ENCODE measurements around the gene NOB1. TPM values are rescaled to one million over a fixed set of nuclear protein-coding genes. Genes with fewer than 3 reads are reported as not detected.

The NOB1 gene
- total RNA-seq, 1 donor = 22.4 TPM

DNA sequence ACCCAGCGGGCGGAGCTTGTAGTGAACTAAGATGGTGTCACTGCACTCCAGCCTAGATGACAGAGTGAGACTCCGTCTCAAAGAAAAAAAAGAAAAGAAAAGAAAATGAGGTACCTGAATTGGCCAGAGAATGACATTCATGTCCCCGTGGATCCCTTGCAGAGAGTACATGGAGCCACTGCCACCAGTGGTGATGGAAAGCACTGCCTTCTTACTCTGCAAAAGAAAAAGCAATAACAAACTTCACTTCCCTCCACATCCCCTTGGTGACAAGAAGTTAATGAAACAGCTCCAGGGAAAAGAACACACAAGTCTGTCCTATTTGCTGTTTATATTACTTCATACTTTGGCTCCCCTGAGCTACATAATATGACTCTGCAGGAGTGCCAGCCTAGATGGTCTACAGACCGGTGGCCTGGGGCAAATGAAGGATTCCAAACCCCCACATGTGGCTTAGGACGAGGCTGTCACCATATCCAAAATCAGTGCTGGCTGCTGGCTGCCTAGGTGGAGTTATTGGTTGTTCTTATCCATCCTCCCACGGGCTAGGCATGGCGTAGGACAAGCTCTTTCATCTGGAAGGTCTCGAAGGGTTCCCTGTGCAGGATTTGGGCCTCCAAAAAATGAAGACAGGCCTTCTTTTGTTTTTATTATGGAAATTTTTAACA is 41.7 kb downstream of the NOB1 start:
- no peak overlapping the region for H3K4me3 ChIP-seq (ENCODE audit: low read length)
- no peaks in the 10 kb centered on the region for H3K27me3 ChIP-seq (ENCODE audit: insufficient read depth, low read length)
- H3K4me1 ChIP-seq (ENCODE audit: insufficient read depth, low read length) = no peaks in the 10 kb centered on the region
- H3K9me3 ChIP-seq (ENCODE audit: low read depth, low read length) = no peaks in the 10 kb centered on the region

DNA sequence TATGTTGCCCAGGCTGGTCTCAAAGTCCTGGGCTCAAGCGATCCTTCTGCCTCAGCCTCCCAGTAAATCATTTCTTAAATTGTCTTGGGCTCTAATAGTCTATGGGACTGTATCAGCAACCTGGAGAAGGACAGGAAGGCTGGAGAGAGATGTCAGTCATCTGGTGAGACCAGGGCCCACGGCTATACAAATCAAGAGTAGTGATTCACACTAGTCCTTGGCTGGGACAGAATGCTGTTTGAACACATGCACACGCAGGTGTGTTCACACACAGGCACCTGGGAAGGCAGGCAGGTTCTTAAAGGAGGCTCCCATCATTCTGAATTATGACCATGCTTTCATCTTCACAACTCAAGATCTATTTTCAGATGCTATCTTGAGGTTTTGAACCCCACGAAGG is 42.4 kb downstream of the NOB1 start:
- Histone ChIP-seq H3K4me1 (ENCODE audit: insufficient read depth, low read length) (no peaks in the 10 kb centered on the region), H3K4me3 (ENCODE audit: low read length) (no peak overlapping the region), H3K9me3 (ENCODE audit: low read depth, low read length) (no peaks in the 10 kb centered on the region), H3K27me3 (ENCODE audit: insufficient read depth, low read length) (no peaks in the 10 kb centered on the region)

DNA sequence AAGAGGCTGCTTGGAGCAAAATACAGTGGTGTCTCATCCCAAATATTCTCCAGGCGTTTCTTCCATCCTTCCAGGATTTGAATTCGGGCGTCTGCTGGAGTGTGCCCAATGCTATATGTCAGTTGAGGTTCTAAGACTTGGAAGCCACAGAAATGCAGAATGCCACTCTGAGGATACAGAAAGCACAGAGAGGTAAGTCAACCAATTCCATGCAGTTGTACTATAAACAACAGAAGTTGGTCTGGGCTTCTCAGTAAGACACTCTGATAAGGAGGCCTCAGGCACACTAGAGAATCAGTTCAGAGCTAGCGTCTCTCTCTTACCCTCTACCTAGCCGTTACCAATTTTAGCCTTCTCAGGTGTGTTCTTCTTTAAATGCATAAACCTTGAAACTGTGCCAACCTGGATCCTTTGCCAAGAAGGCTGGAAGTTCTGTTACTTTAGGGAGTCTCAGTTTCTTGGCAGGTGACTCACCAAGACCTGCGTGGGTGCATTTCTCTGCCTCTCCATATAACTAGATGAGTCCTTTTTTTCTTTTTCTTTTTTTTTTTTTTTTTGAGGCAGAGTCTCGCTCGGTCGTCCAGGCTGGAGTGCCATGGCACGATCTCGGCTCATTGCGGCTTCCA is 43.5 kb downstream of the NOB1 start:
- no peaks in the 10 kb centered on the region for H3K27me3 ChIP-seq (ENCODE audit: insufficient read depth, low read length)
- no peak overlapping the region for H3K4me3 ChIP-seq (ENCODE audit: low read length)
- no peaks in the 10 kb centered on the region for H3K9me3 ChIP-seq (ENCODE audit: low read depth, low read length)
- H3K4me1 ChIP-seq (ENCODE audit: insufficient read depth, low read length) = no peaks in the 10 kb centered on the region

DNA sequence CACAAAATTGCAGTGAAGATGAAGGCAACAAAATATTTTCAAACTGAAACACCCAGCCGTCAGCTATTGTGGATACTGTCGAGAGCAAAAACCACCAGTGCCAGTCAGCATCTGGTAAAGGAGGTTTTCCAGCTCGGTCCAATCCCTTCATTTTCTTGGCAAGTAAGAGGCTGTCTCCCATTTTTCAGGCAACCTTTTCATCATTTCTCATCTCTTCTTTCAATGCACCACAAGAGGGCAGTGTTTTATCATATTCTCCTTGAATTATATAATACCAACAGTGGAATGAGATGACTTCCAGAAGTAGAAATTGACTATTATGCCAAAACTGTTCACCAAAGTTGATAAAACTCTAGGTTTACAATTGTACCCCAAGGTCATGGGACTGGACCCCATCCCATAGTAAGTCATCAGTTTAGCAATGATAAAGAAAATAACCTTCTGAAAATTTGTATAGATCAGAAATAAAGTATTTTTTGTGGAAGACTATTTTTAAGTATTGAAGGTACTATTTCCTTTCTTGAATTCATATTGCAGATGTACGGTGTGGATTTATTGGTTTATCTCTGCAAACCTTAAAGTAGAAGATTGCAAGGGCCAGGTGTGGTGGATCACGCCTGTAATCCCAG is 45.2 kb downstream of the NOB1 start:
- no peaks in the 10 kb centered on the region for H3K4me1 ChIP-seq (ENCODE audit: insufficient read depth, low read length)
- no peaks in the 10 kb centered on the region for H3K27me3 ChIP-seq (ENCODE audit: insufficient read depth, low read length)
- H3K9me3 ChIP-seq (ENCODE audit: low read depth, low read length) = no peaks in the 10 kb centered on the region
- H3K4me3 ChIP-seq (ENCODE audit: low read length) = no peak overlapping the region

DNA sequence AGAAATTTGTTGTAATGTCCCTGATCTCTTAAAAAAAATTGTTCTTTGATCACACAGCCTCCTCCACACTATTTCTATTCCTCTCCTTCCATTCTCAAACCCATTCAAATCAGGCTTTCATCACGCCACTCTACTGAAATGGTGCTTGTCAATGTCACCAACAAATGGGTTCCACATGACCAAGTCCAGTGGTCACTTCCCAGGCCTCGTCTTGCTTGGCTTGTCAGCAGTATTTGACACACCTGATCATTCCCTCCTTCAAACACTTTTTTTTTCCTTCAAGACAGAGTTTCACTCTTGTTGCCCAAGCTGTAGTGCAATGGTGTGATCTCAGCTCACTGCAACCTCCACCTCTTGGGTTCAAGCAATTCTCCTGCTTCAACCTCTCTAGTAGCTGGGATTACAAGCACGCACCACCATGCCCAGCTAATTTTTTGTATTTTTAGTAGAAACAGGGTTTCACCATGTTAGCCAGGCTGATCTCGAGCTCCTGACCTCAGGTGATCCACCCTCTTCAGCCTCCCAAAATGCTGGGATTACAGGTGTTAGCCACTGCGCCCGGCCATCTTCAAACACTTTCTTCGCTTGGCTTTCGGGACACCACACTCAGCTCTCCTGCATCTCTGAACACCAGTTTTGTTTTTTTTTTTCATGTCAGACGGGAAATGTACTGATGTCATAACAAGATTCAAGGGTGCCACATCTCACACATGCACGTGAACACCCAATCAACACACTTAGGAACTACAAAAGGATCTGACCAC is 46.6 kb downstream of the NOB1 start:
- Histone ChIP-seq H3K4me1 (ENCODE audit: insufficient read depth, low read length) (no peaks in the 10 kb centered on the region), H3K27me3 (ENCODE audit: insufficient read depth, low read length) (no peaks in the 10 kb centered on the region), H3K9me3 (ENCODE audit: low read depth, low read length) (no peaks in the 10 kb centered on the region), H3K4me3 (ENCODE audit: low read length) (no peak overlapping the region)

DNA sequence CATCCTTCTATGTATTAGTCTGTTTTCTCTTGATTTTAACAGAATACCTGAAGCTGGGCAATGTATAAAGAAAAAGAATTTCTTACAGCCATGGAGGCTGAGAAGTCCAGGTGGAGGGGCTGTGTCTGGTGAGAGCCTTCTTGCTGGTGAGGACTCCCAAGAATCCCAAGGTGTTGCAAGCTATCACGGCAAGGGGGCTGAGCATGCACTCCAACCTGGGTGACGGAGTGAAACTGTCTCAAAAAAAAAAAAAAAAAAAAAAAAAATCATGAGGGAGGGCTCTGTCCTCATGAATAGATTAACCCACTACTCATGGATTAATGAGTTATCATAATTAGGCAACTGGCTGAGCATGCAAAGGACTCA is 47.8 kb downstream of the NOB1 start:
- Histone ChIP-seq H3K4me1 (ENCODE audit: insufficient read depth, low read length) (no peaks in the 10 kb centered on the region), H3K4me3 (ENCODE audit: low read length) (no peak overlapping the region), H3K27me3 (ENCODE audit: insufficient read depth, low read length) (no peaks in the 10 kb centered on the region), H3K9me3 (ENCODE audit: low read depth, low read length) (no peaks in the 10 kb centered on the region)

DNA sequence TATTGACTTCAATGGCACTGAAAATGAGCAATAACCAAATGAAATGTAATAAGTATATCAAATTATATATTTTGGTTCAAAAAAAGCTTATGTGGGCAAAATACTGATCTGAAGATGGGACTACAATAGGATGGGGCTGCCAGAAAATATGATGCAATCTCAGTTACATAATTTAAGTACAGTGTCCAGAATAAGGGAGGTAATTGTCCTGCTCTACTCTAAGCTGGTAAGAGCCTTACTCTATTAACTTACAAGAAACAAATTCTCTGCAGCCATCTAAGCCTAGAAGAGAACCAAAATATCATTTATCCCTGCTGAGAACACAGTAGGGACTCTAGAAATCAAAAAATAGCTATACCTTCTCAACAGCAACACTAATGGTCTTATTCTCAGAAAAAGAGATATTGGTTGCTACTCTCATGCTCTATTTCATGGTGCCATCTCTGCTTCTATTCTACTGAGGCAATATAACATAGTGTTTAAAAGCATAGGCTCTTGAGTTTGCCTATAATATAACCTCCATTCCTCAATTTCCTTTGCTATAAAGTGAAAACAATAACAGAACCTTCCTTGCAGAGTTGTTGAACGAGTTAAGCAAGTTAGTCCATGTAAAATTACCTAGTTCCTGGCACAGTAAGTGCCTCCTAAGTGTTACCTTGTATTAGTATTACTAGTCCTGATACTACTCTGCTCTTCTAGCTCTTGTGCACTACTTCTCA is 48.3 kb downstream of the NOB1 start:
- H3K4me1 ChIP-seq (ENCODE audit: insufficient read depth, low read length) = no peaks in the 10 kb centered on the region
- H3K4me3 ChIP-seq (ENCODE audit: low read length) = no peak overlapping the region
- H3K27me3 ChIP-seq (ENCODE audit: insufficient read depth, low read length) = no peaks in the 10 kb centered on the region
- no peaks in the 10 kb centered on the region for H3K9me3 ChIP-seq (ENCODE audit: low read depth, low read length)

DNA sequence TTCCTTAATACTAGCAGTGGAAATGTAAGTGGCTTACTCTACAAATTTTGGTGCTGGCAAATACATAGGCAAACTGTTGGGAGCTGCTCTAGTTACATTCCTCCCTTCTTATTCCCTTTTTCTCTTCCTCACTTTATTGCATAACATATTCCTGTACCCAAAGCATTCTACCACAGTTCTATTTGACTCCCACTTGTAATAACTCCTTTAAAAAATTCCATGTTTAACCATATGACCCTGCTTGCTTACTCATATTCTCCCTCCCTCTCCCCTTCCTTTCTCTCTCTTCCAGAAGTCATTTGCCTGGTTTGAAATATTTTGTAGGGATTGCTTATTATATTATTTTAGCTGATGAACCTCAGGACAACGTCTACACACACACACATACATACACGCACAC is 51.1 kb downstream of the NOB1 start:
- no peaks in the 10 kb centered on the region for H3K4me1 ChIP-seq (ENCODE audit: insufficient read depth, low read length)
- H3K9me3 ChIP-seq (ENCODE audit: low read depth, low read length) = no peaks in the 10 kb centered on the region
- H3K27me3 ChIP-seq (ENCODE audit: insufficient read depth, low read length) = no peaks in the 10 kb centered on the region
- no peak overlapping the region for H3K4me3 ChIP-seq (ENCODE audit: low read length)

DNA sequence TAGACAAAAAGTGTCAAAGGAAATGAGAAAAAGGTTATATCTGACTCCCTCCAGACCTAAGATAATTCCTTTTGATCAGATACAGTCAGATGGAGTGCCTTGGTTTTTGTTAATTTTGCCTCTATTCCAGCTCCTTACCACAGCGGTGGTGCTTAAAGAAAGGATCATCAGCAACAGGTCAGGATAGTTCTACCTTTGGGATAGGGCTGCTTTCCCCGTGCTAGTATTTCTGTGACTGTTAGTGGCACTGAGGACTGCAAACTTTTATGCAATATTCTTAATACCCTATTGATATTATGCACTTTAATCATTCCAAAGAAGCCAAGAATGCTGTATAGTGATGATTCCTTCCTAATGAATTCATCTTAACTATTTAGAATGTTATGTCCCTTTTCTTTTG is 52.9 kb downstream of the NOB1 start:
- no peak overlapping the region for H3K4me3 ChIP-seq (ENCODE audit: low read length)
- no peaks in the 10 kb centered on the region for H3K9me3 ChIP-seq (ENCODE audit: low read depth, low read length)
- no peaks in the 10 kb centered on the region for H3K27me3 ChIP-seq (ENCODE audit: insufficient read depth, low read length)
- H3K4me1 ChIP-seq (ENCODE audit: insufficient read depth, low read length) = no peaks in the 10 kb centered on the region

DNA sequence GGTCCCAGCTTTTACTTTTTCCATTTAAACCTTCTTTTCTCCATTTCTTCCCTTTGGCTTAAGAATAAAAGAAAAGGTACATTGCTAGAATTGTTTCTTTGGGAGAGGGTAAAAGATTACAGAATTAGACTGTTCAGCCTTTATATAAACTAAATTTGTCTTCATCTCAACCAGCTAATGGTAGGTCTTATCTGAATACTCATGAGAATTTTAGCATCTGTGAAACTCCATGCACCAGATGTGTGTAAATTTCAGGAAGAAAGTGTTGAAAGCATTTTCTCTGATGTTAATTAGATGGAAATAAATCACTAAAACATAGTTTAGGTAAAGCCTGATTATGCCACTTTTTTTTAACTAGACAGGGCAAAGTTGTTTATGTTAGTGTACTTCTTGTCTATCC is 53.3 kb downstream of the NOB1 start:
- Histone ChIP-seq H3K9me3 (ENCODE audit: low read depth, low read length) (no peaks in the 10 kb centered on the region), H3K4me3 (ENCODE audit: low read length) (no peak overlapping the region), H3K4me1 (ENCODE audit: insufficient read depth, low read length) (no peaks in the 10 kb centered on the region), H3K27me3 (ENCODE audit: insufficient read depth, low read length) (no peaks in the 10 kb centered on the region)

DNA sequence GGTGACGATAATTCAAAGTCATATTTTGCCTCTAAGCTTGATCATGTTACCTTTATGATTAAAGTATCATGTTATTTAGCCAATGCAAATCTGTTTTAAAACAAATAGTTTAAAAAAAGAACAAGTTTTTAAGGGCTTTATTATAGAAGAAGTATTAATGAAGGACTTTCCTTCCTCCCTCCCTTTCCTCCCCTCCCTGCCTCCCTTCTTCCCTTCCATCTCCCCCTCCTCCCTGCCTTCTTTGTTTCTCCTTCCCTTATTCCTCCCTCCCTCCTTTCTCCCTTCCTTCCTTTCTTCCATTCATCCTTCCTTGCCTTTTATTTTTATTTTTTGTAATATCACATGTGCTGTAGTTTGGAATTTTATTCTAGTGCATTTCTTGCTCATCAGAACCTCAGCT is 54.8 kb downstream of the NOB1 start:
- Histone ChIP-seq H3K9me3 (ENCODE audit: low read depth, low read length) (no peaks in the 10 kb centered on the region), H3K4me1 (ENCODE audit: insufficient read depth, low read length) (no peaks in the 10 kb centered on the region), H3K27me3 (ENCODE audit: insufficient read depth, low read length) (no peaks in the 10 kb centered on the region), H3K4me3 (ENCODE audit: low read length) (no peak overlapping the region)

DNA sequence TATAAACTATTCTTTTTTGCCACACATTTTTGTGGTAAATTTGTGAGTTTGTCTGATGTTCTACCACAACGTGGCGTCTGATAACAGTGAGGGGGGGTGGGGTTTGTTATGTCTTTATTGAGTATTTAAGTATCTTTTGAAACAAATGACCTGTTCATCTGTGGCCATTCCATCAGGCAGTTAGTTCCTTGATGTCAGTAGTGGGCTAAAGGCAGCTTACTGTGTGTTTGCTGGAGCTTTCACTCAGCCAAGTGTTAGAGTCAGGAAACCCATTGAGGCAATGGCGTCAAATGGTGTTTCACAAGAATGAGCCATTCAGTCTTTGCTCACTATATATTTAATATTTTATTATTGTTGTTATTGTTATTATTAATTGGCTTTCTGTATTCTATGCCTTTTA is 56.3 kb downstream of the NOB1 start:
- Histone ChIP-seq H3K4me1 (ENCODE audit: insufficient read depth, low read length) (no peaks in the 10 kb centered on the region), H3K27me3 (ENCODE audit: insufficient read depth, low read length) (no peaks in the 10 kb centered on the region), H3K4me3 (ENCODE audit: low read length) (no peak overlapping the region), H3K9me3 (ENCODE audit: low read depth, low read length) (no peaks in the 10 kb centered on the region)

DNA sequence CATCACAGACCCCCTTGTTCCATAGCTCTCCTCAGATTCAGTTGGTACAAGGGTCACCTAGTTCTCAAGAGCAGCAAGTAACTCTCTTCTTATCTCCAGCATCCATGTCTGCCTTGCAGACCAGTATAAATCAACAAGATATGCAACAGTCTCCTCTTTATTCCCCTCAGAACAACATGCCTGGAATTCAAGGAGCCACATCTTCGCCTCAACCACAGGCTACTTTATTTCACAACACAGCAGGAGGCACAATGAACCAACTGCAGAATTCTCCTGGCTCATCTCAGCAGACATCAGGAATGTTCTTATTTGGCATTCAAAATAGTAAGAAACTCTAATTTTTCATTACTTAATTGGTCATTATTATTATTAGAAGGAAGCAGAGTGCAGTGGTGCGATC is 60.8 kb downstream of the NOB1 start:
- H3K4me3 ChIP-seq (ENCODE audit: low read length) = no peak overlapping the region
- no peaks in the 10 kb centered on the region for H3K9me3 ChIP-seq (ENCODE audit: low read depth, low read length)
- no peaks in the 10 kb centered on the region for H3K27me3 ChIP-seq (ENCODE audit: insufficient read depth, low read length)
- no peaks in the 10 kb centered on the region for H3K4me1 ChIP-seq (ENCODE audit: insufficient read depth, low read length)

DNA sequence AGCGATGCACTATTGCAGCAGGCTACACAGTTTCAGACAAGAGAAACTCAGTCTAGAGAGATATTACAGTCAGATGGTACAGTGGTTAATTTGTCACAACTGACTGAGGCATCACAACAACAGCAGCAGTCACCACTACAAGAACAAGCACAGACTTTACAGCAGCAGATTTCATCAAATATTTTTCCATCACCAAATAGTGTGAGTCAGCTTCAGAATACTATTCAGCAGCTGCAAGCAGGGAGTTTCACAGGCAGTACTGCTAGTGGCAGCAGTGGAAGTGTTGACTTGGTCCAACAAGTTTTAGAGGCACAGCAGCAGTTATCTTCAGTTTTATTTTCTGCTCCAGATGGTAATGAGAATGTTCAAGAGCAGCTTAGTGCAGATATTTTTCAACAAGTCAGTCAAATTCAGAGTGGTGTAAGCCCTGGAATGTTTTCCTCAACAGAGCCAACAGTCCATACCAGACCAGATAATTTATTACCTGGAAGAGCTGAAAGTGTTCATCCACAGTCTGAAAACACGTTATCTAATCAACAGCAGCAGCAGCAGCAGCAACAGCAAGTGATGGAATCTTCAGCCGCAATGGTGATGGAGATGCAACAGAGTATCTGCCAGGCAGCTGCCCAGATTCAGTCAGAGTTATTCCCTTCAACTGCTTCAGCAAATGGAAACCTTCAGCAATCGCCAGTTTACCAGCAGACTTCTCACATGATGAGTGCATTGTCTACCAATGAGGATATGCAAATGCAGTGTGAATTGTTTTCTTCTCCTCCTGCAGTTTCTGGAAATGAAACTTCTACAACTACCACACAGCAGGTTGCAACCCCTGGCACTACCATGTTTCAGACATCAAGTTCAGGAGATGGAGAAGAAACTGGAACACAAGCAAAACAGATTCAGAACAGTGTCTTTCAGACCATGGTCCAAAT is 62.5 kb downstream of the NOB1 start:
- H3K4me1 ChIP-seq (ENCODE audit: insufficient read depth, low read length) = no peaks in the 10 kb centered on the region
- no peaks in the 10 kb centered on the region for H3K27me3 ChIP-seq (ENCODE audit: insufficient read depth, low read length)
- H3K9me3 ChIP-seq (ENCODE audit: low read depth, low read length) = no peaks in the 10 kb centered on the region
- H3K4me3 ChIP-seq (ENCODE audit: low read length) = no peak overlapping the region

Measured in mononuclear cell (primary cell).